ENCODE measurements around the gene SNRPA1. TPM values are rescaled to one million over a fixed set of nuclear protein-coding genes. Genes with fewer than 3 reads are reported as not detected.

SNRPA1 gene
- total RNA-seq, 4 donors from 2014 or later = 19.9 to 35.7 (median 25.2) TPM

DNA sequence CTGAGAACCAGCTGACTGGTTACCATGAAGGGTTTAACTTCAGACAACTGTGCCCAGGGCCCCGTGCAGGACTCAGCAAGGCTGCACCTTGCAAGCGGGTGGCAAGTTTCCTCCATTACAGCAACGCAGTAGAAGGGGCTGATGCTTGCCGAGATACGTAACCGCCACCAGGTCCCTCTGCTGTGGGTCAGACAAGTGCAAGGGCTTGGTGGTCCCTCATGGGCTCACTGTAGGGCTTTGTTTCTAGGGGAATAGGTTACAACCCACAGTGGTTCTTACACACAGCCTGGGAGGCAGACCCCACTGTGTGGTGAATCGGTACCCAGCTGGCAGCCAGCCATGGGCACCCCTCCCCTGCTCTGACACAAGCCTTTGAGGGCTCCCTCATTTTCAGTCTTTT is 15.5 kb upstream of the SNRPA1 start:
- 82% methylated on average over 7 of the region's 7 CpGs for WGBS
- TF ChIP-seq POLR2A (IDR thresholded peaks at IDR 0.05; ENCODE audit: low read depth) (no peak), POLR2AphosphoS5 (IDR thresholded peaks at IDR 0.05) (no peak), EP300 (IDR thresholded peaks at IDR 0.05) (no peak)
- TF ChIP-seq, protein P1, sequence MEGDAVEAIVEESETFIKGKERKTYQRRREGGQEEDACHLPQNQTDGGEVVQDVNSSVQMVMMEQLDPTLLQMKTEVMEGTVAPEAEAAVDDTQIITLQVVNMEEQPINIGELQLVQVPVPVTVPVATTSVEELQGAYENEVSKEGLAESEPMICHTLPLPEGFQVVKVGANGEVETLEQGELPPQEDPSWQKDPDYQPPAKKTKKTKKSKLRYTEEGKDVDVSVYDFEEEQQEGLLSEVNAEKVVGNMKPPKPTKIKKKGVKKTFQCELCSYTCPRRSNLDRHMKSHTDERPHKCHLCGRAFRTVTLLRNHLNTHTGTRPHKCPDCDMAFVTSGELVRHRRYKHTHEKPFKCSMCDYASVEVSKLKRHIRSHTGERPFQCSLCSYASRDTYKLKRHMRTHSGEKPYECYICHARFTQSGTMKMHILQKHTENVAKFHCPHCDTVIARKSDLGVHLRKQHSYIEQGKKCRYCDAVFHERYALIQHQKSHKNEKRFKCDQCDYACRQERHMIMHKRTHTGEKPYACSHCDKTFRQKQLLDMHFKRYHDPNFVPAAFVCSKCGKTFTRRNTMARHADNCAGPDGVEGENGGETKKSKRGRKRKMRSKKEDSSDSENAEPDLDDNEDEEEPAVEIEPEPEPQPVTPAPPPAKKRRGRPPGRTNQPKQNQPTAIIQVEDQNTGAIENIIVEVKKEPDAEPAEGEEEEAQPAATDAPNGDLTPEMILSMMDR (IDR thresholded peaks at IDR 0.05) = no peak
- H3K27me3 ChIP-seq = peaks cover 0 to 43% (median 0%) of the 10 kb centered on the region in 4 donors
- H3K4me3 ChIP-seq = no peak overlapping the region
- H3K36me3 ChIP-seq = peaks cover 0 to 10% (median 0%) of the 10 kb centered on the region in 4 donors
- no peaks in the 10 kb centered on the region for H3K4me1 ChIP-seq
- DNase-seq (ENCODE audit: extremely low spot score) = no peak
- H3K27ac ChIP-seq (replicated peaks in 1 of 4) = no peak overlapping the region
- intact Hi-C loops (cut with DNase I) = no loop called here
- H3K9me3 ChIP-seq = no peaks in the 10 kb centered on the region

DNA sequence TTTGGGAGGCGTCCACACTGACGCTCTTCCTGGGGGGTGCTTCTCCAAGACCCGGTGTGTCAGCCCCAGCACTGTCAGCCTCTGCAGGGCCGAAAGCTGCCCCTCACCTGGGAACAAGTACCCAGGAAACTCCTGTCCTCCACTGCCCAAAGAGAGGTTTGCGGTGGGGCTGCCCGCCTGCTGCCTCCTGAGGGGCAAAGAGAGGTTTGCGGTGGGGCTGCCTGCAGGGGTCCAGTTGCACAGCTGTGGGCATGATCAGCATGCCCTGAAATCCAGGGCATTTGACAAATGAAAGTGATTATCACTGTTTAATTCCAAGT is 15.1 kb upstream of the SNRPA1 start:
- Histone ChIP-seq H3K4me3 (no peak overlapping the region), H3K36me3 (peaks cover 0 to 10% (median 0%) of the 10 kb centered on the region in 4 donors), H3K27ac (replicated peaks in 1 of 4) (no peak overlapping the region), H3K9me3 (no peaks in the 10 kb centered on the region), H3K4me1 (no peaks in the 10 kb centered on the region), H3K27me3 (peaks cover 0 to 43% (median 0%) of the 10 kb centered on the region in 4 donors)
- 93% methylated on average over 6 of the region's 7 CpGs for WGBS
- intact Hi-C loops (cut with DNase I) = no loop called here
- no peak for DNase-seq (ENCODE audit: extremely low spot score)
- TF ChIP-seq POLR2A (IDR thresholded peaks at IDR 0.05; ENCODE audit: low read depth) (no peak), EP300 (IDR thresholded peaks at IDR 0.05) (no peak), POLR2AphosphoS5 (IDR thresholded peaks at IDR 0.05) (no peak)
- TF ChIP-seq, protein P1 (IDR thresholded peaks at IDR 0.05) = no peak

DNA sequence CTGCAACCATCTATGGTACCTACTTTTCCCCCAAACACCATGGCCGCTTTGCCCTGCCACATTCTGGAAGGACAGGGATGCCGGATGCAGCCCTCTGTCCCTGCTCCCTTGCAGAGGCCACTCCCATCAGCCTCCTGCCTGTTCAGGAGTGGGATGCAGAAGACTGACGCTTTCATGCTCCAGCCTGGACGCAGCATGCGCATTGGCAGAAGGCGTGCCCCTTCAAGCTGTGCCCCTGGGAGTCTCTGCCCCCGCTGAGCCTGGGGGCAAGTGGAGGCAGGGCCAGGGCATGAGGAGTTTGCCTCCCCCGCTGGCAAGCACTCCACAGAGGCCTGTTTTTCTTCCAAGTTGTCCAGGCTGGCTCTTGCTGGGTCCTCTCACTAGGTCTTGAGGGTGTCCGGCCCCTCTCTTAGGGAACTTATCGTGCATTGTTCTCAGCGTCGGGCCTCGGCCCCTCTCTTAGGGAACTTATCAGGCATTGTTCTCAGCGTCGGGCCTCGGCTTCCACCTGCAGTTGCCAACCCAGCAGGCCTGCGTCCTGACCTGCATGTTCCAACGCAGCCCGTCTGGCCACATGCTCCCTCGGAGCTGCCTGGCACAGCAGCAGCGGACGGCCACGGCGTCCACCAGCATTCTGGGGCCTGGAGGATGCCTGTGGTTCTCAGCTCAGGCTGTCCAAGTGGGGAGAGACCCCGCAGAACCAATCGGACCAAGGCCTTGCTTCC is 14.6 kb upstream of the SNRPA1 start:
- no peaks in the 10 kb centered on the region for H3K9me3 ChIP-seq
- peaks cover 0 to 43% (median 0%) of the 10 kb centered on the region in 4 donors for H3K27me3 ChIP-seq
- no peak for DNase-seq (ENCODE audit: extremely low spot score)
- WGBS = 92% methylated on average over 18 of the region's 26 CpGs
- no peaks in the 10 kb centered on the region for H3K4me1 ChIP-seq
- no peak overlapping the region for H3K27ac ChIP-seq (replicated peaks in 1 of 4)
- TF ChIP-seq, protein P1 (IDR thresholded peaks at IDR 0.05) = no peak
- TF ChIP-seq POLR2A (IDR thresholded peaks at IDR 0.05; ENCODE audit: low read depth) (no peak), POLR2AphosphoS5 (IDR thresholded peaks at IDR 0.05) (no peak), EP300 (IDR thresholded peaks at IDR 0.05) (no peak)
- H3K36me3 ChIP-seq = peaks cover 0 to 10% (median 0%) of the 10 kb centered on the region in 4 donors
- intact Hi-C loops (cut with DNase I) = no loop called here
- H3K4me3 ChIP-seq = no peak overlapping the region

DNA sequence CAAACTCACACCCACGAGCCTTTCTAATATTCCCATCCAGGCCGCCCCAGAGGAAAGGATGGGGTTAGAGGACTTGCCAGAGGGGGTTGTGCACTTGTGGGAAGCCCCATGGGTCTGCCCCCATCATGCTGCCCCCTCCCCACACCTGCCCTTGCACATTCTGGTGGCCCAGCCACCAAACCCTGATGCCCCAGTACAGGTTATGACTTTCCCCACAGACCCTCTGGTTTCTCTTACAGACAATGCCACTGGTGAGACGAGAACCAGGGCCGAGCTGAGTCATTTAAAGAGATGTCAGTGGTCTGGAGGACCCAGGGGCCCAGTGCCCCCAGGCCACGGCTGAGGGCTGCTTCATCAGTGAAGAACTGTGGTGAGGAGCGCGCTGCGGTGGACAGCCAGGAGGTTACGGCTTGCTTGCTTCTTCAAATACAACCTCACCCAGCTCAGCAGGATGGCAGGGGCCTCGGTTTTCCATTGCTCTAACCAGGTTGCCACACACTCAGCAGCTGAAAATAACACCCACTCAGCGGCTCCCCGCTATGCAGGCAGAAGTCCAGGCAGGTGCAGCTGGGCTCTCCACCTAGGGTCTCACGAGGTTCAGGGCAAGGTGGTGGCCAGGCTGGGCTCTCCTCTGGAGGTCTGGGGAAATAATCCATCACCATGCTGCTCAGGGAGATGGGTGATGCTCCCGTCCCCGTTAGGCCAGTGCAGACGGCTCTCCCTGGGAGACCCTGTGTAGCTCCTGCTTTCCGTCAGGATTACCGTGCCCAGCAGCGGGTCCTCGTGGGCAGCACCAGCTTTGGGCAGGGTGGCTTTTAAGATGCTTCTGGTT is 13.8 kb upstream of the SNRPA1 start:
- intact Hi-C loops (cut with DNase I) = no loop called here
- no peak overlapping the region for H3K27ac ChIP-seq (replicated peaks in 1 of 4)

More for the DNA sequence above, 13.8 kb upstream of the SNRPA1 start:
- peaks cover 0 to 5% (median 0%) of the 10 kb centered on the region in 4 donors for H3K36me3 ChIP-seq
- peaks cover 0 to 43% (median 0%) of the 10 kb centered on the region in 4 donors for H3K27me3 ChIP-seq
- H3K4me3 ChIP-seq = no peak overlapping the region
- no peaks in the 10 kb centered on the region for H3K4me1 ChIP-seq
- DNase-seq (ENCODE audit: extremely low spot score) = no peak
- TF ChIP-seq POLR2A (IDR thresholded peaks at IDR 0.05; ENCODE audit: low read depth) = no peak
- no peak for TF ChIP-seq POLR2AphosphoS5 (IDR thresholded peaks at IDR 0.05)
- TF ChIP-seq EP300 (IDR thresholded peaks at IDR 0.05) = no peak
- WGBS = 87% methylated on average over 6 of the region's 20 CpGs
- no peaks in the 10 kb centered on the region for H3K9me3 ChIP-seq

All from esophagus muscularis mucosa (tissue), 4 donors.